ENCODE measurements around the gene KCTD17.

KCTD17 gene

GRCh38 chr22:37051391-37052385 lies at the start of gene KCTD17:
Gene KCTD17, plus strand, starts transcription at chr22:37051742. Its CDS starts 19 bp downstream, at chr22:37051761.
- peak; percentile 53 for DNase-seq (ENCODE audit: low read depth)

- DNase-seq (ENCODE audit: low read depth): no peak
Measured at GRCh38 chr22:37001826-37002225, 49.7 kb upstream of the KCTD17 start.

- DNase-seq (ENCODE audit: low read depth): no peak
Measured at GRCh38 chr22:37002633-37003032, 48.9 kb upstream of the KCTD17 start.

- no peak for DNase-seq (ENCODE audit: low read depth)
Measured at GRCh38 chr22:37007651-37008050, 43.9 kb upstream of the KCTD17 start.

GRCh38 chr22:37008365-37008764 lies 43.2 kb upstream of the KCTD17 start:
- no peak for DNase-seq (ENCODE audit: low read depth)

- no peak for DNase-seq (ENCODE audit: low read depth)
Measured at GRCh38 chr22:37009490-37009889, 42.1 kb upstream of the KCTD17 start.

- DNase-seq (ENCODE audit: low read depth): no peak
Measured at GRCh38 chr22:37010174-37010573, 41.4 kb upstream of the KCTD17 start.

- DNase-seq (ENCODE audit: low read depth): no peak
Measured at GRCh38 chr22:37010976-37011375, 40.6 kb upstream of the KCTD17 start.

- no peak for DNase-seq (ENCODE audit: low read depth)
Measured at GRCh38 chr22:37011472-37011871, 40.1 kb upstream of the KCTD17 start.

GRCh38 chr22:37012262-37012904 lies 39.2 kb upstream of the KCTD17 start:
- DNase-seq (ENCODE audit: low read depth): no peak

- no peak for DNase-seq (ENCODE audit: low read depth)
Measured at GRCh38 chr22:37012956-37013355, 38.6 kb upstream of the KCTD17 start.

GRCh38 chr22:37014415-37014806 lies 37.1 kb upstream of the KCTD17 start:
- no peak for DNase-seq (ENCODE audit: low read depth)

GRCh38 chr22:37014835-37015586 lies 36.5 kb upstream of the KCTD17 start:
- no peak for DNase-seq (ENCODE audit: low read depth)

- no peak for DNase-seq (ENCODE audit: low read depth)
Measured at GRCh38 chr22:37015587-37015878, 36.0 kb upstream of the KCTD17 start.

- DNase-seq (ENCODE audit: low read depth): no peak
Measured at GRCh38 chr22:37016134-37016910, 35.2 kb upstream of the KCTD17 start.

- DNase-seq (ENCODE audit: low read depth): no peak
Measured at GRCh38 chr22:37017356-37017755, 34.2 kb upstream of the KCTD17 start.

- DNase-seq (ENCODE audit: low read depth): no peak
Measured at GRCh38 chr22:37018086-37018814, 33.3 kb upstream of the KCTD17 start.

GRCh38 chr22:37018815-37019308 lies 32.7 kb upstream of the KCTD17 start:
- no peak for DNase-seq (ENCODE audit: low read depth)

- peak; percentile 9 for DNase-seq (ENCODE audit: low read depth)
Measured at GRCh38 chr22:37019309-37020191, 32.0 kb upstream of the KCTD17 start, which contains the start of the genes MPST and TST. Gene MPST, plus strand, starts transcription at chr22:37019742. Its CDS starts 95 bp downstream, at chr22:37019837. Gene TST, minus strand, starts transcription at chr22:37019447. Its CDS starts 715 bp downstream, at chr22:37018732.

- no peak for DNase-seq (ENCODE audit: low read depth)
Measured at GRCh38 chr22:37020192-37020479, 31.4 kb upstream of the KCTD17 start.

All from activated gamma-delta T cell treated with anti-CD3 and anti-CD28 coated beads, Interleukin-2, amount 50 U/mL, for 16 hours (primary cell).